HG02970 (cell line): Measurements from ENCODE around the gene TOR1B.

Experiments used
- ATAC-seq: cut with Tn5 transposase; IDR thresholded peaks from one replicate; pipeline ENCODE4 v1.9.1; 2021; ENCODE audit warnings: mild to moderate bottlenecking, moderate library complexity, moderate number of reproducible peaks; ENCODE audit not compliant: unreplicated experiment, low FRiP score

The TOR1B gene

DNA sequence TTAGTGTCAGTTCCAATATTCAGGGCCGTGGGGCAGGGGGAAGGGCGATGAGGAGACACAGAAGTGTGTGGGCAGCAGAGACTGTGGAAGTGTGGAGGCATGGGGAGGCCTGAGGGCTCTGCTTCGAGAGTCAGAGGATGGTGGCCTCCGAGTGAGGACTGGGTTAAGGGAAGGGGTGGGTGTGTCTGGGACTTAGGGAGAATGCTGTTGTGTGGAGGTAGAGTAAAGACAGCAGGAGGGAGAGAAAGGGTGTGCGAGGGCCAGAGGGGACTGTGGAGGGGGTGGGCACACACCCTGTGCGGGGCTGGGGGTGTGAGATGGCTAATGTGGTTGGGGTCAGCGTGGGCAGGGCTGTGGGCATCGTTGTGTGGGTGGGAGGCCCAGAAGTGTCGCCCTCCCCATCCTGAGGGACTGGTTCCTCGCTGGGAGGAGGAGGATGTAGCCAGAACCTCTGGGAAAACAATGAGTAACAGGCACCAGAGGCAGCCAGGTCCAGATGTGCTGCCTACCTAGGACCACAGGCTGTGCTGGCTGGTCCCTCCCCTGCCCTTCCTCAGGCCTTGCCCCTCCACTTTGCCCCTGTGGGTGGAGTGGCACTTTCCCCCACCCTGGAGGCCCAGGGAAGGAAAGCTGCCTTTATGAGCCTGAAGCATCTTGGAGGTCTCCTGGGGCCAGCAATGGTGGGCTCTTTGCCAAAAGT, 36.5 kb downstream of the TOR1B start:
- no peak for ATAC-seq

GRCh38 chr9:129840034-129840433, 37.0 kb downstream of the TOR1B start:
- ATAC-seq = no peak

DNA sequence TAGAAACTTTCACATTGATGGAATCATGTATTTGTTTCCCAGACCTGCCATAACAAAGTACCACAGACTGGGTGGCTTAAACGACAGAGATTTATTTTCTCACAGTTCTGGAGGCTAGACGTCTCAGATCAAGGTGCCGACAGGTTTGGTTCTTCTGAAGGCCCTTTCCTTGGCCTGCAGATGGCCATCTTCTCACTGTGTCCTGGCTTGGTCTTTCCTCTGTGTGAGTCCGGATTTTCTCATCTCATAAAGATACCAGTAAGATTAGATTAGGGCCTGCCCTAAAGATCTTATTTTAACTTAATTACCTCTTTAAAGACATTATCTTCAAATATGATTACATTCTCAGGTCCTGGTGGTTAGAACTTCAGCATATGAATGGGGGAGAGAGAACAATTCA, 38.1 kb downstream of the TOR1B start:
- no peak for ATAC-seq

DNA sequence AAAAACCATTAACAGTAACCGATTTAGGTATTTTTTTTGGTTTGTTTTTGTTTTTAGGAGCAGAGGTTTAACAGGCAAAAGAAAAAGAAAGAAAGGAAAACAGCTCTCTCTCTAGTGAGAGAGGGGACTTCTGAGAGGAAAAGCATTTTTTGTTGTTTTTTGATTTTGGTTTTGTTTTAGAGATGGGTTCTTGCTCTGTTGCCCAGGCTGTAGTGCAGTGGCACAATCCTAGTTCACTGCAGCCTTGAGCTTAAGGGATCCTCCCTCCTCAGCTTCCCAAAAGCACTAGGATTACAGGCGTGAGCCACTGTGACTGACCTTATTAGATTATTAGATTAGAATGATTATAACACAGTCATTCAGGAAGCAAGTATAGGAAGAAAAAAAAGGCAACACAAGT, 42.4 kb downstream of the TOR1B start:
- ATAC-seq = no peak

DNA sequence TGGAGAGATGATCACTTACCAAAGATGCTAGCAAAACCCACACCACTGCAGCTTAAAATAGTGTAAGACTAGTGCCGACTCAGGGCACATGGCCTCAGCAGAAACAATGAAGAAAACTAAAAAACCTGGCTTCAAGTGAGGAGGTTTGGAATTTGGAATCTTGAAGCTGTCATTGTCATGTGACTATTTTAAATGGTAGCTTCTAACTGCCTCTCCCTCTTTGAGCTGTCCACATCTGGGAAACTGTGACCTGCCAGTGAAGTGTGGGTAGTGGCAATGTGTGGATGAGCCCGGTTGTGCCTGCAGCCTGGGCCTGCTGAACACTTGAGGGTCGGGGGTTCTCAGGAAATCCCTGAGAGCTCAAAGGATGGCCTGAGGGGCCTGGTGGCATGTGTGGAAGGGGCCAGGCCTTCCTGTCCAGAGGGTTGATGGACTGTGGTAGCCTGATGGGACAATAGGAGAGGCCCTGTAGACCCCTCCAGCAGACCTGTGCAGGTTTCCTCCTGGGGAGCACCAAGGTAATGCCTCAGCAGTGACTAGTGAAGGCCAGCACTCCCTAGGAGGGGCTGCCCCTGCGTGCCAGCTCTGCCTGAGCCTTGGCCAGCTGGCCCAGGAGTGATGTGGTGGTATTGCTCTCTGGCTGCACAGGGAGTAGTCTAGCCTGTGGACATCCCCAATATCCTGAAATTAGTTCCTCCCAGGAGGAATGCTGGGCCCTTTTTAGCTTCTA, 45.9 kb downstream of the TOR1B start:
- ATAC-seq = no peak

GRCh38 chr9:129849901-129850300, 46.9 kb downstream of the TOR1B start:
- ATAC-seq = no peak

DNA sequence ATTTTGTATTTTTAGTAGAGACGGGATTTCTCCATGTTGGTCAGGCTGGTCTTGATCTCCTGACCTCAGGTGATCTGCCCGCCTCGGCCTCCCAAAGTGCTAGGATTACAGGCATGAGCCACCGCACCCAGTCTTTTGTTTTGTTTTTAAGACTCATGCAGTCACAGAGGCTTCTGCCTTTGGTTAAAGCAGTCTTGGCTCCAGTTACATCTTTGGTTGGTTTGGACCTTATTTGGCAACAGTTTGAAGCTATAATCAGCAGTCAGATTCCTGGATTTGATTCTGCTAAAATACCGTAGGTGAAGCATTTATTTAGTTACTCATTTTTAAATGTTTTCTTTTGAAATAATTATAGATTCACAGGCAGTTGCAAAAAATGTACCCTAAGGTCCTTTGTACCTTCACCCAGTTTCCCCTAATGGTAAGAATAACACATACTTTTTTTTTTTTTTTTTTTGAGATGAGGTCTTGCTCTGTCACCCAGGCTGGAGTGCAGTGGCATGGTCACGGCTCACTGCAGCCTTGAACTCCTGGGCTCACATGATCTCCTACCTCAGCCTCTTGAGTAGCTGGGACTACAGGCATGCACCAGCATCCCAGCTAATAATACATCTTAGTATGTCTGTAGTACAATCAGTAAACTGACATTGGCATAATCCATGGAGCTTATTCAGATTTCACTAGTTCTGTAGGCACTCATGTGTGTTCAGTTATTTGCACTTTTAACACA, 48.0 kb downstream of the TOR1B start:
- ATAC-seq = no peak

DNA sequence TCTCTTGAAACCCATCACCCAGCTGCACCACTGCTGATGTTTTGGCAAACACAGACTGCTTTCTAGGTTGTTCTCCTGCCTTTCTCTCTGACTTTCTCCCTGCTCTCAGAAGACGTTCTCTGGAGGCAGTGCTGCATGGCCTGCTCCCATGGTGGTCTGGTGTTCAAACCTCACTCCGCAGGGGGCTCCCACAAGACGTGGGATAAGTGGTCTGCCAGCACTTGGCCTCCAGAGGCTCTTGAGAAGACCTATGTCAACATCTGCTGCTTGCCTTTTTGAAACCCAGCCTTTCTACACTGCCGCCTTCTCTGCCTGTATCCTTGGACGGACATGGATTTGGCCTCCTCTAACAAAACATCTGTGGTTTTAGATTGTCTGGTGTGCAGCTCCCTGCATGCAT, 48.8 kb downstream of the TOR1B start:
- ATAC-seq = no peak

DNA sequence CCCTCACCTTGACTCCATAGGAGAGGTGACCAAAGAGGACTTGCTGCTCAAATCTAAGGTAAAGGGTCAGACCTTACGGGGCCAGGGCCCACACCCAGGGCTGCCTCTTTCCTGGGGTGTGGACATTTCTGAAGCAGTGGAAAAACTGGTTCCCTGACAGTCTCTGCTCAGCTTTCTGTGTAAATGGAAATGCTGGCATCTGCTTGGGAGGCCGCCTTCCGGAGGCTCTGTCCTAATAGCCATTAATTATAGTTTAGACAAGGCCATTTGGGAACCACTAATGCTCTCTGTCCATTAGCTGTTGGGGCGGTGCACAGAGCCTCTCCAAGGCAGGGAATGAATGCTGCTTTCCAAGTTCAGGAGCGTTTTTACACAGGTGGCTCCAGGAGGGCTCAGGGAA, 49.6 kb downstream of the TOR1B start:
- no peak for ATAC-seq

- ATAC-seq = no peak
Observed at GRCh38 chr9:129853614-129854013, 50.6 kb downstream of the TOR1B start.

GRCh38 chr9:129854588-129855110, 51.7 kb downstream of the TOR1B start:
- no peak for ATAC-seq

GRCh38 chr9:129857207-129857606, 54.2 kb downstream of the TOR1B start:
- no peak for ATAC-seq

- no peak for ATAC-seq
Observed at GRCh38 chr9:129858167-129858962, 55.4 kb downstream of the TOR1B start.
